ENCODE measurements around the gene CPE. TPM values are rescaled to one million over a fixed set of nuclear protein-coding genes. Genes with fewer than 3 reads are reported as not detected.
"Not testable (repeated sequence)": the region's sequence is repeated elsewhere in the genome, so short reads cannot be mapped to it uniquely, and the experiment has no call there.

Gene CPE
- 151 TPM for total RNA-seq (ENCODE audit: insufficient read depth, low replicate concordance)

DNA sequence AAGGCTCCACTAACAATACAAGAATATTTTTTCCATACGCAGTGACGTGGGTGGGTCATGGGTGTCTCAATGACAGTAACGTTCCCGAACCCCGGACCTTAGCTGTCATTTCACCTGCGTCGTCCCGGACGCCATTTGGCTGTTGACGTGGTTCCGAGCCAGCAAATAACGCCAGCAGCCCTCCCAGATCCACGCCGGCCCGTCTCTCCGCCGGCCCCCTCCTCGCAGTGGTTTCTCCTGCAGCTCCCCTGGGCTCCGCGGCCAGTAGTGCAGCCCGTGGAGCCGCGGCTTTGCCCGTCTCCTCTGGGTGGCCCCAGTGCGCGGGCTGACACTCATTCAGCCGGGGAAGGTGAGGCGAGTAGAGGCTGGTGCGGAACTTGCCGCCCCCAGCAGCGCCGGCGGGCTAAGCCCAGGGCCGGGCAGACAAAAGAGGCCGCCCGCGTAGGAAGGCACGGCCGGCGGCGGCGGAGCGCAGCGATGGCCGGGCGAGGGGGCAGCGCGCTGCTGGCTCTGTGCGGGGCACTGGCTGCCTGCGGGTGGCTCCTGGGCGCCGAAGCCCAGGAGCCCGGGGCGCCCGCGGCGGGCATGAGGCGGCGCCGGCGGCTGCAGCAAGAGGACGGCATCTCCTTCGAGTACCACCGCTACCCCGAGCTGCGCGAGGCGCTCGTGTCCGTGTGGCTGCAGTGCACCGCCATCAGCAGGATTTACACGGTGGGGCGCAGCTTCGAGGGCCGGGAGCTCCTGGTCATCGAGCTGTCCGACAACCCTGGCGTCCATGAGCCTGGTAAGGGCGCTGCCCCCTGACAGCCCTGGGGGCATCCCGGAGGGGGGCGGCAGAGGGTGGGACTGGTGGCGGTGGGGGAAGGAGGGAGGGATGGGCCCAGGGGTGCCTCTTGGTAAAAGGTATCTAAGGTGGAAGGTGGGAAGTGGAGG, at the start of gene CPE:
Gene CPE, plus strand, starts transcription at position 264 of the 933 bp plus-strand sequence. Its CDS starts 214 bp downstream, at position 478.
- peak; percentile 71 for DNase-seq (ENCODE audit: low spot score)

DNA sequence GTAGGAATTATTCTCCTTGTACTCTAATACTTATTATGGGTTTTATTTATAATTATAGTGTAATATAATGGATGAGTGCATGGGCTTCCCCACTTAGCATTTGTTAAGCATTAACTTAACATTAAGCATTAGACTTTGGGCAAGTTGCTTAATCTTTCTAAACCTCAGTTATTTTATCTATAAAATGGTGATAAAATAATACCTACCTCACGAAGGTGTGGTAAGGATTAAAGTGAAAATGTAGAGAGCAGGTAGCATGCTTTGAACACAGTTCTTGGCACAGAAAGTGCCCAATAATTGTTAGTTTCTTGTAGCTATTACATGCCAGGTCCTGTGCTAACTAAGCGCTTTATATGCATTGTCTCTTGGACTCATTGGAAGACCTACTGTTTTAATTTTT, 48.7 kb upstream of the CPE start:
- DNase-seq (ENCODE audit: low spot score): no peak

DNA sequence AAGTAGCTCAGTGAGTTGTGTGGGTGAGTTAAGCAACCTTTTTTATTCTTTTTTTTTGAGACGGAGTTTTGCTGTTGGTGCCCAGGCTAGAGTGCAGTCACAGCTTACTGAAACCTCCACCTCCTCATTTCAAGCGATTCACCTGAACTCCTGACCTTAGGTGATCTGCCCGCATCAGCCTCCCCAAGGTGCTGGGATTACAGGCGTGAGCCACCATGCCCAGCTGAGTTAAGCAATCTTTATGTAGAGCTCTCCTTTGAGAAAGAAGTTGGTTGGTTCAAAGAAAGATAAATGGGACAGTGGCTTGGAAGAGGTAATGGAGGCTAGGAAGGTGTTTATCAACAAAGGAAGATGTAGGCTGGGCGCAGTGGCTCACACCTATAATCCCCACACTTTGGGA, 48.1 kb upstream of the CPE start:
- no peak for DNase-seq (ENCODE audit: low spot score)

- no peak for DNase-seq (ENCODE audit: low spot score)
These were observed 47.4 kb upstream of the CPE start for GRCh38 chr4:165331359-165331758.

GRCh38 chr4:165331823-165332222, 47.0 kb upstream of the CPE start:
- DNase-seq (ENCODE audit: low spot score): no peak

- no peak for DNase-seq (ENCODE audit: low spot score)
These were observed 46.3 kb upstream of the CPE start for GRCh38 chr4:165332502-165332901.

DNA sequence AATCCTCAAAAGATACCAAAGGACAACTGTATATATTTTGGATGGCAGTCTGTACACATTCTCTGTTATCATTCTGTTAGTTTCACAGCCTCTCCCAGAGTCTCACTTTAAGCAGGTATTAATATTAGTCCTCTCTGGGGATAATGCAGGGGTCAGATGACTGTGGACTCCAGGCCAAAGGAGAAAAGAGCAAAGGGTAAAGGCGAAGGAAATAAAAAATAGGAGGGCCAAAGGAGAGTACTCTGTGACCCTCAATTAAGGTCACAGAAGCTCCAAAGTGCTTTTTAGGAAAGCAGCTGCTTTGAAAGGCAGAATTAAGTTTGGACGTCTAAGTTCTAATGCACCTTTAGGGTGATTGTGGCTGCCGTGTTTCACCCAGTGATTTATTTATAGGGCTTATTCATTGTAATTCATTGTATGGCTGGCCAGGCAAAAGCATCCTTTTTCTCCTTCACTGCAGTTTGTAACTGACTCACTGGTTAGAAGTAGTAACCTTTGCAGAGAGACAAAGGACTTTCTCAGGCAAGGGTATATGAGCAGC, 43.6 kb upstream of the CPE start:
- no peak for DNase-seq (ENCODE audit: low spot score)

- no peak for DNase-seq (ENCODE audit: low spot score)
These were observed 42.1 kb upstream of the CPE start for GRCh38 chr4:165336743-165337142.

- DNase-seq (ENCODE audit: low spot score): not testable (repeated sequence)
These were observed 36.5 kb upstream of the CPE start for GRCh38 chr4:165342340-165342739.

GRCh38 chr4:165343353-165344191, 35.2 kb upstream of the CPE start:
- no peak for DNase-seq (ENCODE audit: low spot score)

DNA sequence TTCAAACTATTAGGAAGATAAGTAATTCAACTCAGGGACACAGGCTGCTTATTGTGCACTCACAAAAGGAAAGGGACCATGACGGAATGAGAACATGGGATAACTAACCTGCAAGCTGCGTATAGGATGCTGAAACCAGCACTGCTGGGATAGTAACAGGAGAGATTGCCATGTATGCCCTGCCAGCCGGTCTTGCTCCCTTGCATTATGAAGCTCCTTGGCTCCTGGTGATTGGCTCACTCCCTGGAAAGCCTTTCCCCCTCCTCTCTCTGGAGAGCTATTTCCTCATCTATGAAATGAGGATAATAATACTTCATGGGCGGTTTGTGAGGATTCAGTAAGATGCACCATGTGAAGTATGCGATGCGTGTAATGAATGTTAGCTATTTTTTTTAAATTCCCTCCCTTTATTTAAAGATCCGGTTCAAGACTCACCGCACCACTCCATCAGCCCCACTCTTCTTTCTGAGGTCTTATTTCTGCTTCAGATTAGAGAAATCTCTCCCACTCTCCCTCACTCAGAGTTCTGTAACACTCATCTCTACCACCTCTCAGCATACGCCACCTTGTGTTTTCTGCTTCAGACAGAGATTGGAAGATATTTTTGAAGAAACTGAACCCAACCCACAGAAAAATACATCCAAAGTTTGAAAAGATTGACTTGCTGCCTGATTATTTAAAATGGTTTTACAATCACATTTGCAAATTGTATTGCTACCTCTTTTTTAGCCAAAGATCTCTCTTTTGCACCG, 33.0 kb upstream of the CPE start:
- no peak for DNase-seq (ENCODE audit: low spot score)

DNA sequence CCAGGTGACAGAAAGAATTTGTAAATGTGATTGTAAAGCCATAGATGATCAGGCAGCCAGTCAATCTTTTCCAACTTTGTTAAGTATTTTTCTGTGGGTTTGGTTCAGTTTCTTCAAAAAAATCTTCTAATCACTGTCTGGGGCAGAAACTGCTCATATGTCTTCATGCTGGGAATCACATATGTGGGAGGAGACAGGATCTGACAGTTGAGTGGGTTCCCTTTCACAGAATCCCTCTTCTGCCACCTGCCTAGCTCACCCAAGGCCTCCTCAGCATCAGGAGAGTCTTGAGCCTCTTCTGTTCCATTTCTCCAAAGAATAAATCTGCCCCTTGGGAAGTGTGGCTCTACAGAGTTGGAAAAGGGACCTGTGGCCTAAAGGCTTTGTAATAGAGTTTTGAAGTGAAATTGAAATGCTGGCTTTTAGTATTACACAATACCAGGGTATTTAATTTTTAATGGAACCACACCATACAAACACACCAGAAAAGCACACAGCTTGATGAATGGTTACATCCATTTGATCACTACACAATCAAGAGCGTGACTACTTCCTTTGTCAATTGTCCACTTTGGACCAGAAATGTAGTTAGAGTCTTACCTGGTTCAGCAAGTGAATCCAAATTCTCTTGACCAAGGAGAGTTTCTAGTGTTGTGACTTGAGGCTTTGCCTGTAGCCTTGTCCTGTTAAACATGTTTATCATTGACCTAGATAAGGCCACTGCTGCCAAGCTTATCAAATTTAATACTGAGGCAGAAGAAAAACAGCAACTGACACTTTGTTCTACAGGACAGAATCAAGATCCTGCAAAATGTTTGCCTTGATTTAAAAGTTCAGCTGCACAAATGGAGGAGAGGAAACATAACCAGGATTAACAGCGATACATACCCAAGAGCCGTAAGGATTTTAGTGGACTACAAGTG, 30.9 kb upstream of the CPE start:
- no peak for DNase-seq (ENCODE audit: low spot score)

- DNase-seq (ENCODE audit: low spot score): no peak
These were observed 27.3 kb upstream of the CPE start for GRCh38 chr4:165351359-165352130.

DNA sequence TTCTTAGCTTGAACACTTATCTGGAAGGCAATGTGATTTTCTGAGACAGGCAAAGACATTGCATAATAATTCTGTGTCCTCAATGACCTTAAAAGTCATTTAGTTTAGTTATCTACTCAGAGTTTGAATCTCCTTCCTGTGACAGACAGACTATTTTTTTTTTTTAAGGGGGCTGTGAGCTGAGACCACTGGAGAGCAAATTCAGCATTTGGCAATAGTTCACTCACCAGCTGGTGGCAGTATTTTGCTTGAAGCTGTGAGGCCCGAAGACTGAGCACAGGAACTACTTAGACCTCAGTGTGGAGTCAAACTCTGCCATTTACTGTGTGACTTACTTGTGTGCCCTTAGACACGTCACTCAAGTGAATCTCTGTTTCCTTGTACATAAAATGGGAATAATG, 22.9 kb upstream of the CPE start:
- peak; percentile 42 for DNase-seq (ENCODE audit: low spot score)

DNA sequence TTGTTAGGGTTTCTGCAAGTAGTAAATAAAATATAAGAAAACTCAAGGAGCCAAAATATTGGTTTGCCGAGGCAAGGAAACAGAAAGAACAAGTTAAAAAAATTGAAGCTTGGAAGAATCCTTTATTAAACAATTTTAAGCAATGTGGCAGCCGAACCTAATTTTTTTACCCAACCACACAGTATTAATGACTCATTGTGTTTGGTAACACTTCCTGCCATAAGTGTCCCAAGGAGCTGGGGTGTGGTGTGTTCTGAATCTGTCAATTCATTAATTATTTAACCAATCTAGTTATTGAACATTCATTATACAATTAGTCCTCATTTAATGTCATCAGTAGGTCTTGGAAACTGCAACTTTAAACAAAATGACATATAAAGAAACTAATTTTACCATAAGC, 19.3 kb upstream of the CPE start:
- DNase-seq (ENCODE audit: low spot score): no peak

DNA sequence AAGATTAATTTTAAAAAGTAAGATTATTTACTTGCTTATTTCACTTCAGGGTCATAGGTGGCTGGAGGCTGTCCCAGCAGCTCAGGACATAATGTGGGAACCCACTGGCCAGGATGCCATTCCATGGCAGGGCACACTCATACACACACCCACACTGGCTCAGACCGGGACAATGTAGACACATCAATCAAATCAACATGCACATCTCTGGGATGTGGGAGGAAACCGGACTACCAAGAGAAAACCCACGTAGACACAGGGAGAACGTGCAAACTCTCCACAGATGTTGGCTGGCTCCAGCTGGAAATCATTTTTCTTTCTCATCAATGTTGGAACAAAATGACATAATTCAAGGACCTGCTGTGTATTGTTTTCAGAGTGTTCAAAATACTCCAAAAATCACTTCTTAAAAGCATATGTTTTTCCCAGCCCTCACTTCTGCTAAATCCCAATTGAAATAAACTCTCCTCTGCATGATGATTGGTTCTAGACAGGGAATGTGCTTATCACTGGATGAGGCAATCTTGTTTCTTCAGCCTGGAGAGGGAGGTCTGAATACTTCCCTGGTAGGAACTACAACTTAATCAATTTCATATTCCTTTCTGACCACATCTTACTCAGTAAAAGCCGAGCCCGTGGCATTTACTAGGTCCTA, 18.6 kb upstream of the CPE start:
- DNase-seq (ENCODE audit: low spot score): no peak

DNA sequence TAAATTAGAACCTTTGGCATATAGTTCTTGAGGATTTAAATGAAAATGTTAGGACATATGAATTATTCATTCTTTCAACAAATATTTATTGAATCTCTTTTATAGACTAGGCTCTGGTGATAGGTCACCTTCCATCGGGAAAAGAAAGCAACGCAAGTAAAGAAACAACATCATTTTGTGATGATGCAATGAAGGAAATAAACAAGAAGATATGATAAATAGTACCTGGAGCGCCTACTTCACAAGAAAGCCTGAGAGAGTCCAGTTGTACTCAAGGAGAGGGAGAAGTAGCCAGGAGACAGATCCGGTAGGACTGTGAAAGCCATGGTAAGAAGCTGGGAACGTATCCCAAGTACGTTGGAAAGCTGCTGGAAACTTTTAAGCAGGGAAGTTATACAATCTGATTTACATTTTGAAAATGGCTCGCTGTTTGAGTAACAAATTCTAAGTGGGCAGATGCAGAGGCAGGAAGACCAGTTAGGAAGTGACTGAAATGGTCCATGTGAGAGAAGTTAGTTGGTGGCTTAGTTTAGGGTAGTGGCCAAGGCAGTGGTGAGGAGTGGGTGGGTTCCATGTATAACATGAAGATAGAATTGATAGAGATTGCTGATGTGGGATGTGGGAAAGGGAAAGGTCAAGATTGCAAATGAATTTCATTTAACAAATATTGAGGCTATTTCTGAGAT, 17.7 kb upstream of the CPE start:
- no peak for DNase-seq (ENCODE audit: low spot score)

DNA sequence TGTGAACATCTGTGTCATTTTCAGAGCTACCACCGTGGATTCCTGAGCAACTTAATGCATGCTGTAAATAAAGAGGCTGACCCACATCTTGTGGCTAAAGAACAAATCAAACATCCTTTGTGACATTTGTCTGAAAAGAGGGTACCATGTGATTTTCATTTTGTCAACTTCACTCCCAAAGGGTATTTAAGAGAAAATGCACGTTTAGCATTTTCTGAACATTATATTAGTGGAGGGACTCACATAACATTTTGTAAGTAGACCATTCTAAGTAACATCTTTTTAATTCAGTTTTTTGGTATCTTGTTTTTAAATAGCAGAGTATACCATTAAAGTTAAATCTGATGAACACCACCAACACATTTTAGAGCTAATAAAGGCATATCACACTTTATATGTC, 17.0 kb upstream of the CPE start:
- no peak for DNase-seq (ENCODE audit: low spot score)

Data from umbilical cord (tissue), 2 donors.